Measurements from ENCODE around the gene NINJ1.

NINJ1 gene

GRCh38 chr9:93076792-93077128 lies 57.3 kb downstream of the NINJ1 start:
- FAIRE-seq (no peak), DNase-seq (ENCODE audit: insufficient read length) (no peak)
- no peak for TF ChIP-seq TAF1 (IDR thresholded peaks at IDR 0.05; ENCODE audit: borderline replicate concordance, low read depth, low read length)
- TF ChIP-seq POLR2AphosphoS5 (IDR thresholded peaks at IDR 0.05; ENCODE audit: low read depth, low read length), result no peak
- TF ChIP-seq POLR2A (IDR thresholded peaks at IDR 0.05; ENCODE audit: low read depth, low read length), result no peak

GRCh38 chr9:93076101-93076791 lies 57.8 kb downstream of the NINJ1 start:
- no peak for DNase-seq (ENCODE audit: insufficient read length)
- TF ChIP-seq POLR2AphosphoS5 (IDR thresholded peaks at IDR 0.05; ENCODE audit: low read depth, low read length), result no peak
- no peak for FAIRE-seq

DNA sequence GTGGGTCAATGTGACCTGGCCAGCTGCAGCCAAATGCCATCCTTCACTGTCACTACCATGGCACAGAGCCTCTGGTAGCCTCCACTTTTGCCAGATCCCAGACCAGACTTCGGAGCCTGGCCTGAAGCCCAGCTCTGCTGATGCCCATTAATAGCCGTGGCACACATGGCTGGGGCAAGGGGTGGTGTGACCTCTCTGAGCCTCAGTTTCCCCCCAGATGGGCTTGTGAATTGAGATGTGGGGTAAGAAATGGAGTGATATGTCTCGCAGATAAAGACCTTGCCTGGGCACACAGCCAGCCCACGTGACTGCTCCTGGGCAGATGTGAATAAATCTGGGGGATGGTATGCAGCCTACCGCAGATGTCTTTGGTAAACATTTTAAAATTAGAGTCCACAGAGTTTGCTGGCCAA lies 61.7 kb downstream of the NINJ1 start:
- FAIRE-seq, result no peak
- TF ChIP-seq POLR2A (IDR thresholded peaks at IDR 0.05; ENCODE audit: low read depth, low read length) (no peak), POLR2AphosphoS5 (IDR thresholded peaks at IDR 0.05; ENCODE audit: low read depth, low read length) (no peak), TAF1 (IDR thresholded peaks at IDR 0.05; ENCODE audit: borderline replicate concordance, low read depth, low read length) (no peak)
- no peak for DNase-seq (ENCODE audit: insufficient read length)

Data from GM12892 (cell line).